Measurements from ENCODE around the gene ZNF639. TPM values are rescaled to one million over a fixed set of nuclear protein-coding genes. Genes with fewer than 3 reads are reported as not detected.

ZNF639 gene
- total and polyA plus RNA-seq, 10 of the 15 experiments (the other 5 are each of a cell fraction or from before 2014, with no cell fraction given) = 16.3 to 61.2 (median 35.3) TPM

DNA sequence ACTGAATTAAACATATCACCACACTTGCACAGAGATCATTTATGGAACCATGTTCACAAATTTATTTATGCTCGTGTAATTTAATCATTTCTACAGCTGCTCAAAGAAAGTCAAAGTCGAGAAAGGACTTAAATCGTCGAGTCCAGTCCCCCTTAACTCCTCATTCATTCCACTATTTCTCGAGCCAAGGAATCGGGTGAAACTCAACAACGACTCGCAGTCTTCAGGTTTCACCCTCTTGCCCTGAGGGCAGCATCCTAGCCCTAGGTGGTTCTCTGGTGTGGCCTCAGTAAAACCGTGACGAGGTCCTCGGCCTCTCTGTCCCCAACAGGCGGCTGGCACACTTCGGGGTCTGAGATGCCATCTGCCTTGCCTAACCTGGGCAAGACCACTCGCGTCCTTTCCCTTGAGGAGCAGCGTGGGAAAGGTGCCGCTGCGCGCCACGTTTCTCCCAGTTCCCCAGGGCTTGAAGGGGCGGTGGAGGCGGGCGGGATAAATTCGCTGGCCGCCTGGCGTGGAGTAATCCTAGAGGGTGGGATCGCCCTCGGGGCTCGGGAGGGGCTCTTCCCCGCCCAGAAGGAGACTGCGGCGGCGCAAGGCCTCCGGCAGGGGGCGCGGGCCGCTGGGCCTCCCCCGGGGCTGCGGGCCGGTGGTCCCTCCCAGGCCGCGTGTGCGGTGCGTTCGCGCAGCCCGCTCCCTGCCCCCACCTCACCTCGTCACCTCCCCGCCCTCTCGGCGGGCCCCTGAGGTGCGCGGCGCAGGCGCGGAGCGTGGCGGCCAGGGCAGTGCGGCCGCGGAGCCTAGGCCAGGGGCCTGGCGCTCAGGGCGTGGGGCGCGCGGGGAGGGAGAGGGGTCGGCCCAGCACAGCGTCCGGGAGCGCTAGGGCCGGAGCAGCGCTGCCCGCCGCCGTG is at the start of gene ZNF639 (continued):
- no peak for TF ChIP-seq STAT3 (IDR thresholded peaks at IDR 0.05; ENCODE audit: low read depth, low read length)
- TF ChIP-seq, protein P1, sequence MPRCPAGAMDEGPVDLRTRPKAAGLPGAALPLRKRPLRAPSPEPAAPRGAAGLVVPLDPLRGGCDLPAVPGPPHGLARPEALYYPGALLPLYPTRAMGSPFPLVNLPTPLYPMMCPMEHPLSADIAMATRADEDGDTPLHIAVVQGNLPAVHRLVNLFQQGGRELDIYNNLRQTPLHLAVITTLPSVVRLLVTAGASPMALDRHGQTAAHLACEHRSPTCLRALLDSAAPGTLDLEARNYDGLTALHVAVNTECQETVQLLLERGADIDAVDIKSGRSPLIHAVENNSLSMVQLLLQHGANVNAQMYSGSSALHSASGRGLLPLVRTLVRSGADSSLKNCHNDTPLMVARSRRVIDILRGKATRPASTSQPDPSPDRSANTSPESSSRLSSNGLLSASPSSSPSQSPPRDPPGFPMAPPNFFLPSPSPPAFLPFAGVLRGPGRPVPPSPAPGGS (IDR thresholded peaks at IDR 0.05; ENCODE audit: borderline replicate concordance, insufficient read depth, low read depth, low read length, poor library complexity, severe bottlenecking) = no peak
- TF ChIP-seq HDGF (IDR thresholded peaks at IDR 0.05) = peak; percentile 36; the same call in 1 of the 2 replicates
- TF ChIP-seq, protein P2, sequence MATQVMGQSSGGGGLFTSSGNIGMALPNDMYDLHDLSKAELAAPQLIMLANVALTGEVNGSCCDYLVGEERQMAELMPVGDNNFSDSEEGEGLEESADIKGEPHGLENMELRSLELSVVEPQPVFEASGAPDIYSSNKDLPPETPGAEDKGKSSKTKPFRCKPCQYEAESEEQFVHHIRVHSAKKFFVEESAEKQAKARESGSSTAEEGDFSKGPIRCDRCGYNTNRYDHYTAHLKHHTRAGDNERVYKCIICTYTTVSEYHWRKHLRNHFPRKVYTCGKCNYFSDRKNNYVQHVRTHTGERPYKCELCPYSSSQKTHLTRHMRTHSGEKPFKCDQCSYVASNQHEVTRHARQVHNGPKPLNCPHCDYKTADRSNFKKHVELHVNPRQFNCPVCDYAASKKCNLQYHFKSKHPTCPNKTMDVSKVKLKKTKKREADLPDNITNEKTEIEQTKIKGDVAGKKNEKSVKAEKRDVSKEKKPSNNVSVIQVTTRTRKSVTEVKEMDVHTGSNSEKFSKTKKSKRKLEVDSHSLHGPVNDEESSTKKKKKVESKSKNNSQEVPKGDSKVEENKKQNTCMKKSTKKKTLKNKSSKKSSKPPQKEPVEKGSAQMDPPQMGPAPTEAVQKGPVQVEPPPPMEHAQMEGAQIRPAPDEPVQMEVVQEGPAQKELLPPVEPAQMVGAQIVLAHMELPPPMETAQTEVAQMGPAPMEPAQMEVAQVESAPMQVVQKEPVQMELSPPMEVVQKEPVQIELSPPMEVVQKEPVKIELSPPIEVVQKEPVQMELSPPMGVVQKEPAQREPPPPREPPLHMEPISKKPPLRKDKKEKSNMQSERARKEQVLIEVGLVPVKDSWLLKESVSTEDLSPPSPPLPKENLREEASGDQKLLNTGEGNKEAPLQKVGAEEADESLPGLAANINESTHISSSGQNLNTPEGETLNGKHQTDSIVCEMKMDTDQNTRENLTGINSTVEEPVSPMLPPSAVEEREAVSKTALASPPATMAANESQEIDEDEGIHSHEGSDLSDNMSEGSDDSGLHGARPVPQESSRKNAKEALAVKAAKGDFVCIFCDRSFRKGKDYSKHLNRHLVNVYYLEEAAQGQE (IDR thresholded peaks at IDR 0.05; ENCODE audit: low read depth, low read length) = 0 out of 2 replicates have a peak, but pooled peaks have one; percentile 33
- TF ChIP-seq RELA (IDR thresholded peaks at IDR 0.05; ENCODE audit: borderline replicate concordance, partially characterized antibody) = no peak
- TF ChIP-seq HCFC1 (IDR thresholded peaks at IDR 0.05; ENCODE audit: low read length) = peak; percentile 44; the same call in 1 of the 2 replicates
- peak; percentile 71 to 84 (median 82) for TF ChIP-seq CTCF (IDR thresholded peaks at IDR 0.05 in 2 of 3, conservative IDR thresholded peaks at IDR 0.05 in 1 of 3; ENCODE audit: control insufficient read depth in 2 of 3, extremely low read depth in 1 of 3, insufficient read depth in 1 of 3, low read depth in 3 of 3, low read length in 3 of 3)
- TF ChIP-seq HDAC2 (IDR thresholded peaks at IDR 0.05) = no peak
- peak; percentile 94; the same call in 1 of the 2 replicates for TF ChIP-seq CHD1 (IDR thresholded peaks at IDR 0.05; ENCODE audit: low read depth, low read length)
- TF ChIP-seq TBL1XR1 (IDR thresholded peaks at IDR 0.05; ENCODE audit: low read depth, low read length) = 0 out of 2 replicates have a peak, but pooled peaks have one; percentile 29
- TF ChIP-seq TCF12 (IDR thresholded peaks at IDR 0.05; ENCODE audit: low read depth, low read length) = peak; percentile 55; the same call in 1 of the 2 replicates
- no peak; the same call in 1 of the 2 replicates for TF ChIP-seq CBFB (IDR thresholded peaks at IDR 0.05; ENCODE audit: low read depth)
- no peak for TF ChIP-seq PRDM15 (CRISPR knock-in tag; IDR thresholded peaks at IDR 0.05)
- peak; percentile 57 for TF ChIP-seq YY1 (IDR thresholded peaks at IDR 0.05; ENCODE audit: low read depth, low read length)
- TF ChIP-seq NFYA (IDR thresholded peaks at IDR 0.05; ENCODE audit: borderline replicate concordance, low read depth, low read length) = no peak
- TF ChIP-seq POLR2AphosphoS2 (IDR thresholded peaks at IDR 0.05; ENCODE audit: low read depth, low read length) = peak; percentile 60; the same call in 1 of the 2 replicates
- peak; percentile 71 for TF ChIP-seq KLF5 (IDR thresholded peaks at IDR 0.05; ENCODE audit: partially characterized antibody)

All from GM12878 (cell line).